WTC11 (cell line): Measurements from ENCODE around the gene TRIM9. TPM values are rescaled to one million over a fixed set of nuclear protein-coding genes. Genes with fewer than 3 reads are reported as not detected.

Source experiments
- ATAC-seq: fragments of 200-7000 bp; cut with Tn5 transposase; 2 replicates; pipeline ENCODE4 v1.10.0; 2021; ENCODE audit warnings: mild to moderate bottlenecking, moderate library complexity
- CTCF ChIA-PET: fragments of 300-600 bp; sonication (Branson Sonifier 250); formaldehyde crosslinking; loops from one replicate; lab custom pipeline; 2021; ENCODE audit warnings: antibody characterized with exemption; lab: Charles Lee
- POLR2A ChIA-PET: fragments of 350-600 bp; sonication (Branson Sonifier 250); formaldehyde crosslinking; loops from one replicate; lab custom pipeline; 2021; ENCODE audit warnings: antibody characterized with exemption; lab: Charles Lee
- DNase-seq: peaks from one replicate; pipeline ENCODE4 v3.0.0; 2021; ENCODE audit warnings: low spot score
- H3K27ac Mint-ChIP-seq: 2 replicates; pipeline ENCODE4 v1.8.0; 2021; ENCODE audit warnings: mixed read lengths
- H3K27me3 Mint-ChIP-seq: 2 replicates; pipeline ENCODE4 v1.8.0; 2021; ENCODE audit warnings: low read depth, mild to moderate bottlenecking, moderate library complexity, mixed read lengths
- H3K36me3 Mint-ChIP-seq: 2 replicates; pipeline ENCODE4 v1.8.0; 2021; ENCODE audit warnings: mixed read lengths
- H3K4me1 Mint-ChIP-seq: 2 replicates; pipeline ENCODE4 v1.8.0; 2022; ENCODE audit warnings: mixed read lengths
- H3K4me3 Mint-ChIP-seq: 2 replicates; pipeline ENCODE4 v1.8.0; 2021; ENCODE audit warnings: mild to moderate bottlenecking, moderate library complexity, mixed read lengths
- H3K9me3 Mint-ChIP-seq: 2 replicates; pipeline ENCODE4 v1.8.0; 2021; ENCODE audit warnings: mixed read lengths
- AFF4 ChIP-seq: sonication (generic); formaldehyde crosslinking; IDR thresholded peaks from 2 replicates; pipeline ENCODE4 v1.8.1; 2023; ENCODE audit warnings: mild to moderate bottlenecking, missing genetic modification reagents, borderline replicate concordance
- ETV6 ChIP-seq: sonication (generic); formaldehyde crosslinking; IDR thresholded peaks from 2 replicates; pipeline ENCODE4 v1.8.1; 2022; ENCODE audit warnings: mild to moderate bottlenecking, missing genetic modification reagents
- GABPB1 ChIP-seq: sonication (generic); formaldehyde crosslinking; IDR thresholded peaks from 2 replicates; pipeline ENCODE4 v1.8.1; 2023; ENCODE audit warnings: mild to moderate bottlenecking, missing genetic modification reagents
- HMGXB4 ChIP-seq: sonication (generic); formaldehyde crosslinking; IDR thresholded peaks from 2 replicates; pipeline ENCODE4 v1.8.1; 2023; ENCODE audit warnings: mild to moderate bottlenecking, moderate library complexity, missing genetic modification reagents
- IRF1 ChIP-seq: sonication (generic); formaldehyde crosslinking; IDR thresholded peaks from 2 replicates; pipeline ENCODE4 v1.8.0; 2023; ENCODE audit warnings: missing genetic modification reagents
- MYBL2 ChIP-seq: sonication (generic); formaldehyde crosslinking; IDR thresholded peaks from 2 replicates; pipeline ENCODE4 v1.8.1; 2023; ENCODE audit warnings: mild to moderate bottlenecking, moderate library complexity, missing genetic modification reagents
- NFYB ChIP-seq: sonication (generic); formaldehyde crosslinking; conservative IDR thresholded peaks from 2 replicates; pipeline ENCODE4 v1.8.0; 2022; ENCODE audit warnings: low read depth, missing genetic modification reagents
- NR3C1 ChIP-seq: sonication (generic); formaldehyde crosslinking; conservative IDR thresholded peaks from 2 replicates; pipeline ENCODE4 v1.8.1; 2023; ENCODE audit warnings: low read depth, mild to moderate bottlenecking, missing genetic modification reagents
- PRDM15 ChIP-seq: sonication (generic); formaldehyde crosslinking; IDR thresholded peaks from 2 replicates; pipeline ENCODE4 v1.8.0; 2022; ENCODE audit warnings: missing genetic modification reagents
- PRRX2 ChIP-seq: fragments of 250-450 bp; sonication (Bioruptor Pico); IDR thresholded peaks from 2 replicates; pipeline ENCODE4 v1.8.0; 2021; ENCODE audit warnings: mild to moderate bottlenecking
- RELA ChIP-seq: sonication (generic); formaldehyde crosslinking; IDR thresholded peaks from 2 replicates; pipeline ENCODE4 v1.8.1; 2022; ENCODE audit warnings: missing genetic modification reagents, mild to moderate bottlenecking, borderline replicate concordance
- SMAD3 ChIP-seq: sonication (generic); formaldehyde crosslinking; IDR thresholded peaks from 2 replicates; pipeline ENCODE4 v1.8.0; 2022; ENCODE audit warnings: missing genetic modification reagents, mild to moderate bottlenecking, borderline replicate concordance
- ZBTB21 ChIP-seq: sonication (generic); formaldehyde crosslinking; IDR thresholded peaks from 2 replicates; pipeline ENCODE4 v1.8.1; 2023; ENCODE audit warnings: mild to moderate bottlenecking, missing genetic modification reagents, borderline replicate concordance
- ZMAT4 ChIP-seq: fragments of 250-450 bp; sonication (Bioruptor Pico); IDR thresholded peaks from 2 replicates; pipeline ENCODE4 v1.9.0; 2021; ENCODE audit warnings: mild to moderate bottlenecking
- ZNF232 ChIP-seq: sonication (generic); formaldehyde crosslinking; IDR thresholded peaks from 2 replicates; pipeline ENCODE4 v1.8.0; 2022; ENCODE audit warnings: mild to moderate bottlenecking, missing genetic modification reagents
- ZNF512 ChIP-seq: sonication (generic); formaldehyde crosslinking; IDR thresholded peaks from 2 replicates; pipeline ENCODE4 v1.8.1; 2022; ENCODE audit warnings: missing genetic modification reagents, borderline replicate concordance
- ZNF671 ChIP-seq: fragments of 250-450 bp; sonication (Bioruptor Pico); IDR thresholded peaks from 2 replicates; pipeline ENCODE4 v1.8.0; 2021; ENCODE audit warnings: mild to moderate bottlenecking
- total RNA-seq: library from RNA; stranded (reverse); gene quantifications from 3 replicates; pipeline ENCODE4 v1.2.3, GENCODE V29; 2021

The TRIM9 gene
- total RNA-seq, 1 experiment from 2014 or later: 4.0 TPM

- TF ChIP-seq MYBL2 (CRISPR knock-in tag) (no peak), NR3C1 (CRISPR knock-in tag) (no peak), PRRX2 (no peak), ZNF512 (CRISPR knock-in tag) (no peak), NFYB (CRISPR knock-in tag) (no peak), ZBTB21 (CRISPR knock-in tag) (no peak), ZNF232 (CRISPR knock-in tag) (no peak), ZMAT4 (CRISPR knock-in tag) (no peak)
Measured at GRCh38 chr14:51096870-51097269, 2.0 kb upstream of the TRIM9 start (continued).

GRCh38 chr14:51095854-51096823, 1.2 kb upstream of the TRIM9 start:
- DNase-seq (no peak), ATAC-seq (no peak)
- peak overlapping the region; percentile 84 for H3K4me3 Mint-ChIP-seq
- TF ChIP-seq PRDM15 (CRISPR knock-in tag): 0 out of 2 replicates have a peak, but pooled peaks have one; percentile 13
- TF ChIP-seq ZNF232 (CRISPR knock-in tag): 0 out of 2 replicates have a peak, but pooled peaks have one; percentile 44
- peak; percentile 69 for TF ChIP-seq IRF1 (CRISPR knock-in tag)
- TF ChIP-seq ZNF671 (CRISPR knock-in tag): no peak
- no peak for TF ChIP-seq GABPB1 (CRISPR knock-in tag)
- CTCF ChIA-PET: interaction anchor here (1.5 to 3.4 kb wide), 7 partner anchors 8 to 144 kb away, joined by 5 to 19 read pairs (median 6); partner anchors contain the start of gene TMX1
- H3K36me3 Mint-ChIP-seq: no peaks in the 10 kb centered on the region
- no peaks in the 10 kb centered on the region for H3K9me3 Mint-ChIP-seq
- H3K27ac Mint-ChIP-seq: peak overlapping the region; percentile 32; the same call in 1 of the 2 replicates
- POLR2A ChIA-PET: interaction anchor here (1.1 kb wide), 1 partner anchor 116 kb away, joined by 3 read pairs; no protein-coding TSS in a partner anchor
- H3K27me3 Mint-ChIP-seq: peaks cover 64% of the 10 kb centered on the region
- peaks cover 19% of the 10 kb centered on the region for H3K4me1 Mint-ChIP-seq

- H3K27me3 Mint-ChIP-seq: peaks cover 64% of the 10 kb centered on the region
- ATAC-seq: peak; percentile 2; the same call in 1 of the 2 replicates
- 0 out of 2 replicates have a peak, but pooled peaks have one; percentile 4 for TF ChIP-seq HMGXB4 (CRISPR knock-in tag)
- TF ChIP-seq RELA (CRISPR knock-in tag): no peak
- TF ChIP-seq AFF4: 0 out of 2 replicates have a peak, but pooled peaks have one; percentile 0
- TF ChIP-seq ETV6 (CRISPR knock-in tag): peak; percentile 21; the same call in 1 of the 2 replicates
- peak; percentile 41; the same call in 1 of the 2 replicates for TF ChIP-seq SMAD3 (CRISPR knock-in tag)
Measured at GRCh38 chr14:51094282-51094821, 553 bp downstream of the TRIM9 start.

More at GRCh38 chr14:51094282-51094821, 553 bp downstream of the TRIM9 start:
- CTCF ChIA-PET: interaction anchor here (0.7 to 3.4 kb wide), 21 partner anchors 10 to 682 kb away, joined by 3 to 19 read pairs (median 5); partner anchors contain the start of gene TMX1
- H3K9me3 Mint-ChIP-seq: no peaks in the 10 kb centered on the region
- no peak overlapping the region for H3K27ac Mint-ChIP-seq
- peak overlapping the region; percentile 84 for H3K4me3 Mint-ChIP-seq
- DNase-seq: peak; percentile 49
- POLR2A ChIA-PET: interaction anchor here (1.1 kb wide), 1 partner anchor 10 kb away, joined by 3 read pairs; no protein-coding TSS in a partner anchor
- no peaks in the 10 kb centered on the region for H3K36me3 Mint-ChIP-seq
- H3K4me1 Mint-ChIP-seq: peaks cover 15% of the 10 kb centered on the region
